Fibroblast of gingiva (primary cell): Measurements from ENCODE around the gene HPF1.
"Not testable (repeated sequence)": the region's sequence is repeated elsewhere in the genome, so short reads cannot be mapped to it uniquely, and the experiment has no call there.

ENCODE experiments used
- DNase-seq: peaks from one replicate; pipeline ENCODE4 v3.0.0-alpha.2; 2011; ENCODE audit warnings: low read depth

Gene HPF1

DNA sequence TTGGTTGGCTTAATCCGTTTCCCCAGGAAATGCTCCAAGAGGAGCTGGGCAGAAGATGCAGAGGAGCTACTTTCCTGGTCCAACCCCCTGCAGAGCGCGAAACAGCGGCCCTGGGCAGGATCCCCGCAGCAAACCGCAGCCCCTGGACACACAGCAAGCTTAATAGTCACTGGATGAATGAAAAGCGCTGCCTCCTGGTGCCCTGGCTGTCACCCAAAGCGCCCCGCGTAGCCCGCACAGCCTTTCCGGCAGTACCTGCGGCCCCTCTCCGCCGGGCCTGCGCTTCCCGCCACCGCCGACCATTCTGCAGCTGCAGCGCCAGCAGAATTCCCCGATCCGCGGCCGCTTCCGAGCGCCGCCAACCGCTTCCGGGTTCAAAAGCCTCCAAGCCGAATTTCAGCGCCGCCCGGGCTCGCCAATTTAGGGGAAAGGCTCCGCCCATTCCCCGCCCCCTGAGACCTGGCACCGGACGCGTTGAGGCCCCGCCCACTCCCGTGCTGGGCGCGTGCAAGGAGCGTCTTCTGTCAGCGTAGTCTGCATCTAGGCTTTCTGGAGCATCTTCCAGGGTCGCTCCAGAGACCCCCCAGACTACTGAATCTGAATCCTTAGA, at the start of gene HPF1:
Gene HPF1 (minus strand): TSS at position 370 of the 610 bp plus-strand sequence. CDS start 67 bp downstream, at position 303.
- peak; percentile 82 for DNase-seq

DNA sequence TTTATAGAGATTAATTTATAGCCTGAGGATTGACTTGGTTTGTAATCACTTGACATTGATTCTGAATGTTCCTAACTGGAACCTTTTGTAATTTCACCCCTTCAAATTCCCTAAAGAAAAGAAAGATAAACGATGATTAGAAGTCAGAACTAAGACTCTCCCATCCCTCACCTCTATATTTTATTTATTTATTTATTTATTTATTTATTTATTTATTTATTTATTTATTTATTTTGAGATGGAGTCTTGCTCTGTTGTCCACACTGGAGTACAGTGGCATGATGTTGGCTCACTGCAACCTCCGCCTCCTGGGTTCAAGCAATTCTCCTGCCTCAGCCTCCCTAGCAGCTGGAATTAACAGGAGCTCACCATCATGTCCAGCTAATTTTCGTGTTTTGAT, 49.0 kb upstream of the HPF1 start:
- not testable (repeated sequence) for DNase-seq

DNA sequence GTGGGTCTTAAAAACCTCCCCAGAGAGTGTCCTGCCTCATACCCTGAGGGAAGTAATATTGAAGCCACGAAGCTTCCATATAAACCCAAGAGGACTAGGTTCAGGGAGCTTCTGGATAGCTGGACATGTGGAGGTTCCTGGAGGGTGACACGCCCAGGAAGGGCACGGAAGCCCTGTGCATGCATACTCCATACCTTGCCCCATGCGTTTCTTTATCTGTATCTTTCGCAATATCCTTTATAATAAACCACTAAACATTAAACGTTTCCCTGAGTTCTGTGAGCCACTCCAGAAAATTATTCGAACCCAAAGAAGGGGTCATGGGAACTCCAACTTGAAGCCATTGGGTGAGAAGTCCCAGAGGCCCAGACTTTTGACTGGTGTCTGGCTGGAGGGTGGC, 45.7 kb upstream of the HPF1 start:
- DNase-seq = no peak

DNA sequence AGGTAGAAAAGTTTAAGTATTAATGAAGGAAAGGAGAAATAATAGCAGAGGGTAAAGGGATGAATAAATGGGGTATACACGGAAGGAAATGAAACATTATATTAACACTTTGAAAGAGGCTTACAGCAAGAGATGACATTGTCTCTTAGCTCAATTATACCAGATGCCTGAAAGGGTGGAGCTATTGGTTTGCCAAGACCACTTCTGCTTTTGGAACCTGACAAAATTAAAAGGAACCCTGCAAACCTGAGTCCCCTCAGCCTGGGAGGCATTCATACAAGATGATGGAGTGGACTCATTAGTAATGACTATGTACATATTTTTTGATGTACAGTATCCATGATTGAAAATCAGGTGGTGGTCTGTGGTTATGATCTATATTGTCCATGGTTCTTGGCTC, 45.1 kb upstream of the HPF1 start:
- no peak for DNase-seq

DNA sequence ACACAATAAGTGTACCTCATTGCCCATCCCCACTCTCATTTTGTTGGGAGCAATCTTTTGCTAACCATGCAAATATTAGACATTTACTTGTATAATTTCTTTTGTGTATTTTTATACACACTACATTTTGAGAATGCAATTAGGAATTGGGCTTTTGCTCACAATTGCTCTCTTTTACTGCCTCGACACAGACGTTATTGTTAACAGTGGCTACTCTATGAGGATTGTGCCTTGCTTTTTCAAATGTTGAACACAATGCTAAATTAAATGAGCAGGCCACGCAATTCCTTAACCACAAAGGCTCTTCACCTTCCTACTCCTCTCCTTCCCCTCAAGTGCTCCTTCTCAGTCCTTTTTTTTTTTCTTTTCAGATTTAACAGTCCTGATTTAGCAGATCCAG, 42.8 kb upstream of the HPF1 start:
- no peak for DNase-seq

DNA sequence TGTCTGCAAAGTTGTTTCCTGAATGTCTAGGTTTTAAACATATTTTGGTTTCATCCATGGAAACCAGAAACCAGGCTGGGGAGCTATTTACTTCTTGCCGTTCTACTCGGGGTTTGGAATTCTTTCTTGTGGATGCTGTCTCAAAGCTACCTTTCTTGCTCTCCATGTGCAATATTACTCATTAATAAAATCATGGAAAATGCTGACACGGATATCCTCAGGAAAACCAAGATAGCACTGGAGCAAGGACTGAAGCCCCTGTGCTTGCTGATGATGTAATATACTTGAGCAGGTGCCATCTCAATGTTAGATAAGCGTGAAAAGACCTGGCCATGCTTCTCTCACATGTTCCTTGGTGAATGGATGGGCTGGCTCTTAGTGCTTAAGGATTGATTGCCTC, 41.5 kb upstream of the HPF1 start:
- no peak for DNase-seq

DNA sequence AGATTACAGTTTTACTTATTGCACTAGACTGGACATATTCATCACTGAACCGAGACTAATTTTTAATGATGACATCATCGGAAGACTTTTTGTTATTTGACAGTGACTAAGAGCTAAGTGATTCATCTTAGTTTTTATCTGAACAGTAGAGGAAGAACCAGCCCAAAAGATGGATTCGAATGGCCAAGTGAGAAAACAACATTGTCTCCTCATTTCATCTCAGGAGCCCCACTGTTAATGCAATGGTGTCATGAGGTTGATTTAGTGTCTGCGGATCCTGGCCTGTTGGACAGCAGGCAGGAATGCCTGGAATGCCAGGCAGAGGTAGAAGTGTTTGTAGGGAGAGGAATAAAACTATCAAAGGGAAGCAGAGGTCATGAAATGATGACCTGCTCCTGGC, 37.8 kb upstream of the HPF1 start:
- DNase-seq = no peak

DNA sequence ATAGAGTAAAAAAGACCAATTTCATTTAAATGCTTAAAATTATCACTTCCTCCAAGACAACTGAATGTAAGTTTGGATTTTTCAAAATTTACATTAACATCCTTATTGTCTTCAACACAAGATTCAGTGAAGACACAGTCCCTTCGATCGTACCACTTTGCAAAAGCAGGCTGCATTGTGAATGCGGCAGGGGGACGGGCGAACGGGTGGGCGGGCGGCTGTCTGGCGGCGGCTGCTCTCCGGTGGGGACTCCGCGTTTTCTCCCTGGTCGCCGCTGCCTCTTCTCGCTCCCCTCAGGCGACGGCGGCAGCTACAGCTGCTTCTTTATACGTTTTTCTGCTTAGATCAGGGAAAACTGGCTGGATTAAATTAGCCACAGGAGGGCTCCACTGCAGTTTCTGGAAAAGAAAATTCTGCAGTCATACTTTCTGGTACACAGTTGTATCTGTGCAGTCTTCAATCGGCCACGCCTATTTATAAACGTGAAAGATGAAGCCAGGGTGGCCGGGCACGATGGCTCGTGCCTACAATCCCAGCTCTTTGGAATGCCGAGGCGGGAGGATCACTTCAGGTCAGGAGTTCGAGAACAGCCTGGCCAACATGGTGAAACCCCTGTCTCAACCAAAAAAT, 33.9 kb upstream of the HPF1 start:
- DNase-seq = peak; percentile 53

DNA sequence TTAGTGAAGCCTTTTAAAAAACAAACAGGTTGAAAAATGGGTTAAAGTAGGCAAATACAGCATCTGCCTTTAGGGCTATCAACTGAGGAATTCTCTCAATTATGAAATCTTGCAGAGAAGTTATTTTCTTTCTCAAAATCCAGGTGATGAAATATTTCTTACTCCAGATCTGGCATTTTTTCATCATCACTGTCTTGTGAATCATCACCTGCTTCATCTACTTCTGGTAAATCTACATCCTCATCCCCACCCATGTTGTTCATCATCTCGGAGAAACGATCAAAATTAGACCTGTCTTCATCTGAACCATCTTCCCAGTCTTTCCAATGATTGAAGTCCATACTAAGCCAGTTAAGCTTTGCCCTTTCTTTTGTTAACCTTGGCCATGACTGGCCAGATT, 33.3 kb upstream of the HPF1 start:
- no peak for DNase-seq

DNA sequence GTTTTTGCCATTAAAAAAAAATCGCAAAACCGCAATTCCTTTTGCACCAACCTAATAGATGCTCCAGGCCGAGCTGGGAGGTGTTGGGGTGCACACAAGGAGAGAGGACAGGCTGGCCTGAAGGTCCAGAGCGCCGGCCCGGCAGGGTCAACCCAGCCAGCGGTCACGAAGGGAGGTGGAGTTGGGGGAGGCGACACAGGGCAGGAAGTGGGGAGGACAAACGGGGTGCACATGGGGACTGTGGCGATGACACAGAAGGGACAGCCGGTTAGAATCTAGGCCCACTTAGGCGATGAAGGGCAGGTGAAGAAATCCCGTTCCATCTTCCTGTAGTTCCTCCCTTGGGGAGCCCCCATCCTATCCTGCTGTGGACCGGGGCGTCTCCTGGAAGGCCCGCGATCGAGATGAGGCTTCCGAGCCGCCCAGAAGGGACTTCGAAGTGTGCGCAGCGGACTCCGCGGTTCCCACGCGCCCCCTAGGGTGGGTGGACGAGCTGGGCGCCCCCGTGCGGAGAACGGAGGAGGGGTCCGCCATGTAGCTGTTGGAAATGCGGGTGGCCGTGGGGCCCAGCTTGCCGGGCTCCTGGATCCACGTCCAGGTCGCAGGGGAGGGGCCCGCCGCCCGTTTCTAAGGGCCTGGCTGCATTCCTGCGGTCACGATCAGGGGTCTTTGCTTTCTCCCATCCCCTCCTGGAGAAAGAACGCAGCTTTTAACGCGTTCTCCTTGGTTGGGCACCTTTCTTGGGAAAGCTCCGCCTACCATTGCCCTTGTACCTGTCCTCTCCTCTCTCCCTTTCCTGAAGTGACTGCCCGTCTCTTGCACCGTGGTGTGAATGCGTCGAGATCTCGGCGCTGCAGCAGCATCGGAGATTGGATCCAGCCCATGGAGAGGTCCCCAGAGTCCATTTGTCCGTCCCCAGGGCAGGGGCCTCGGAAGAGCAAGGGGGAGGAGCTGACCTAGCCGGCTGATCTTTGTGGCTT, 17.0 kb upstream of the HPF1 start:
- DNase-seq = no peak

DNA sequence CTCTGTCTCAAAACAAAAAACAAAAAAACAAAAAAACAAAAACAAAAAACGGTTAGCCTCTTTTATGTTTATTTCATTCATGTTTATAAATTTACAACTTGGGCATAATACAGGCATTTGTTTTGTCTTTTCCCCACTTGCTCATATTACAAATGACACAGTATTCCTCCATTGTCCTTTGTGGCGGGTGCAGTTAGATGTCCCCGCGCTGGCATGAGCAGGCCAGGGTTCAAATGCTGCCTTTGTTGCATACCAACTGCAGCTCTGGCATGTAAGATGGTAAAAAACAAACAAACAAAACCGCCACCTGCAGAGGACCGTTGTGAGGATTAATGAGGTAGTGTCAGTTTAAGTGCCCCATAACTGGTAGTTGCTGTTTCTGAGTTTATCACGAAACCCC, 16.1 kb upstream of the HPF1 start:
- no peak for DNase-seq

DNA sequence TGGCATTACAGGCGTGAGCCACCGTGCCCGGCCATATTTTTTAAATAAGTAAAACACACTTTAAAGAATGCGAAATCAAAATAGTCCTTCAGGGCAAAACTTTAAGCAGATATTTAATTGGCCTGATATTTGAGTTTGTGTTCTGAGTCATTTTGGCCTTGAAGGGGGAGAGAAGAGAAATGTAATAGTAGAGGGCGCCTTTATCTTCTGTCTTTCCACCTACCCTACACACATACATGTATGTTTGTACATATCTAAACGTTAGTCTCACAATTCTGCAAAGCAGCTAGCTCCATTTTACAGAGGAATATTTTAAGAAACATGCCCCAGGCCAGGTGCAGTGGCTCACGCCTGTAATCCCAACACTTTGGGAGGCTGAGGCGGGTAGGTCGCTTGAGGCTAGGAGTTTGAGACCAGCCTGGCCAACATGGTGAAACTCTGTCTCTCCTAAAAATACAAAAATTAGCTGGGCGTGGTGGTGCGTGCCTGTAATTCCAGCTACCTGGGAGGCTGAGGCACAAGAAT, 13.9 kb upstream of the HPF1 start:
- not testable (repeated sequence) for DNase-seq

DNA sequence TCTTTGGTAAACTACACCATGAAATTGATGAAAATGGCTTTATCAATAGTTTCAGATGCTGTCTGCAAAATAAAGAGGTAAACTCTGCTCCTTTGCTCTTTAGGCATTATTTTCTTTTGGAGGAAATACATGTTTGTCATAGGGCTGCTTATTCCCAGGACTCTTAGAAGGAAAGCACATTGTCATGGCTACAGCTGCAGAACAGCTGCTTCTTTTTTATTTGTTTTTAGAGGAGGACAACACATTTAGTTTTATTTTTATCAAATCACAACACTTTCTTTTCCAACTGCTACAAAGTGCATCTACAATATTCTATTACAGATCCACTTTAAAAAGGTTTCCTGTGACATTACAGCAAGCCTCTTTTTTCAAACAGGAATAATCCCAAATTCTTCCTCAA, 12.7 kb upstream of the HPF1 start:
- DNase-seq = no peak

DNA sequence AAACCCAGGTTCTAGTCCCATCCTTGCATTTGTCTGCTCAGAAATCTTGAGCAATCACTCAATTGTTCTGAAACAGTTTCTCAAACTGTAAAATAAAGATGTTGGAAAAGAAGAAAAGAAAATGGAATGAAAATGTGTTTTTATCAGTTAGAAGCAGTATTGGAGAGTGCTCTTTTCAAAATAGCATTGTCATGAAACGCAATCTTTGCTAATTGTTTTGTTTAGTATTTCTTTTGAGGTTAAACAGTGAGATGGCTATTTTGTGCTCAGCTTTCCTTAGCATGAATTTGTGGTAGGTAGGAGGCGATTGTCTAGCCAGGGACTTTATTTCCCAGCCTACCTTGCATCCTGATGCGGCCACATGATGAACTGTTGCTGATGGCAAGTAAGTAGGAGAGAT, 10.6 kb upstream of the HPF1 start:
- no peak for DNase-seq

DNA sequence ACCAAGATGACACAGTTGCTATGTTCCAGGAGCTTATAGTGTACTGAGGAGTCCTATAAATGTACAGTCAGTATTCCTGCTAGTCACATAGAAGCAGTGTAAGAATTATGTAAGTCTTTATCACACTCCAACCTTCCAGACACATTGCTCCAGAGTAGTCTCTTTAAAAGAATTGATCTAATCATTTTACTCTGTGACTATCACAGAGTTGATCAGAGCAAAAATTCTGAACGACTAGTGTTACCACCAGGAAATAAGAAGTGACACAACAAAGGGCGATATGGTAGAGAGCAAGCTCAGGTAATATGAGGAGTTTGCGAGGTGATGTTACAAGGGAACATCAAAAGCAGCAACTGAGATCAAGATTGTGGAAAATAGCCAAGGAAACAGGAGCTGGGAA, 9.0 kb upstream of the HPF1 start:
- DNase-seq = no peak

DNA sequence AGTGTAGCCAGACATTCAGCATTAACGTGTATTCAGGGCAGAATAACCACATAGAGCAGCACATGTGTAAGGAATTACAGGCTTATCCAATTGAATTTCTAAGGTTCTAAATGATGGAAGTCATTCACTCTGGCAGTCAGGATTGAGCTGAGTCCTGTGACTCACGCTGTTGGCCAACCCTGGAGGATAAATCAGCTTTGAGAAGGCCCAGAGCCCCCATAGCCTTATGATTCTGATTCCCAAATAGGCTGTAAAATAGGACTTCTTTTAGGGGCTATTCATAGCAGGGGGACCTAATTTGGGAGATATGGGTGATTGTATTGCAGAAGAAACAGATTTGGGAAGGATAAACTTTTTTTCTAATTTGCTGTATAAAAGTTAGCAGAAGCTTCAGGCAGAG, 8.1 kb upstream of the HPF1 start:
- peak; percentile 13 for DNase-seq

DNA sequence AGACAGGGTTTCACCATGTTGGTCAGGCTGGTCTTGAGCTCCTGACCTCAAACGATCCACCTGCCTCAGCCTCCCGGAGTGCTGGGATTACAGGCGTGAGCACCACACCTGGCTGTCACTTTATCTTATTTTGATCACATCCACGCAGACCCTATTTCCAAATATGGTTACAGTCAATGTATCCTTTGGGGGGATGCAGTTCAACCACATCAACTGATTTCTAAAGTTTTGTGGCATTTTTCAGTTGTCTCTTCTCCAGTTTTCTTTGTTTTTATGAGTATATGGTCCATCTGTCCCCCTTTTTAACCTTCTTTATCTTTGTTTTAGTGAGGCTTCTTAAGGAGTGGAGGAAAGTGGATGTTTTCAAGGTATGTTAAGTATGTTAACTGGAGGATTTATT, 4.1 kb upstream of the HPF1 start:
- no peak for DNase-seq

DNA sequence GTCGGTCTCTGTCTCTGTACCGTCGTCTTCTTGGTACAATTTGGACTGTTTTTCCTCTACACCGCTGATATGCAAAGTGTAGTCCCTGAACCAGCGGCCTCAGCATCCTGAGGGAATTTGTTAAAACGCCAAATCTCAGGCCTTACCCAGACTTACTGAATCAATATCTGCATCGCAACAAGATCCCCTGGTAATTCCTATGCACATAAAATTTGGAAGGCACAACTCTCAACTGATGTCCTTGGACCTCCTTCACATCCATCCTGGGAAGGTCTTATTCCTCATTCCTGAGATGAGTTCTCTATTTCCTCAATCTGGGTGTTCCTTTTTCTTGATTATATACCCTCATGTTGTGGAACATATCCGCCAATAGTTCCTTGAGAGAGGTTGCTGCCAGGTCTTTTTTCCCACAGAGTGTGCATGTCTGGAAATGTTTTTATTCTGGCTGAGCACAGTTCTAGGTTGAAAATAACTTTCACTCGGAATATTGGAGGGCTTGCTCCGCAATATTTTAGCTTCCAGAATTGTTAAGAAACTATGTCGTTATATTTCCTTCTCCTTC, 738 bp upstream of the HPF1 start:
- no peak for DNase-seq

DNA sequence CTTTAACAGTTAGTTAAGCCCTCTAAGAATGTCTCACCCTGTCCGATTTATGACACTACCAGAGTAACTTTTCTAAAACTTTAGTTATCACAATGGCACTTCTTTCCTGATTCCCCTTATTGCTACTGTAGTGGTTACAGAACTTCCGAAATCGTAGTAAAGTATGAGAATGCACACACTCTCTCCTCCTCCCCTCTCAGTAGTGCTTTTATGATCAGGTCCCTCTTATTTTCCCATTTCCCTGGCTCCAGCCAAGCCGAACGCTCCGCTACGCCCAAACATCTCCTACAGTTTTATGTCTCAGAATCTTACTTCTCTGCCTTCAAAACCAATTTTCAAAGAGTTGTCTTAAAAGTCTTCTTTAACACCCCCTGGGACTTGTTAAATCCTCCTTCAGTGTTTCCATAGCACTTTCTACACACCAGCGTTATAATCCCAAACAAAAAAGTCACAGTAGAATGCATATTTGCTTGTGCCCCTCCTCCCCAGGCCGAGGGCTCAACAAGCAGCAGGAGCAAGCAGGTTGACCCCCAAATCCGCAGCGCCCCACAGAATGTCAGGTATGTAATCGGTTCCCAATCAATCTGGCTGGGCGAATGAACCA, 671 bp downstream of the HPF1 start:
- no peak for DNase-seq

DNA sequence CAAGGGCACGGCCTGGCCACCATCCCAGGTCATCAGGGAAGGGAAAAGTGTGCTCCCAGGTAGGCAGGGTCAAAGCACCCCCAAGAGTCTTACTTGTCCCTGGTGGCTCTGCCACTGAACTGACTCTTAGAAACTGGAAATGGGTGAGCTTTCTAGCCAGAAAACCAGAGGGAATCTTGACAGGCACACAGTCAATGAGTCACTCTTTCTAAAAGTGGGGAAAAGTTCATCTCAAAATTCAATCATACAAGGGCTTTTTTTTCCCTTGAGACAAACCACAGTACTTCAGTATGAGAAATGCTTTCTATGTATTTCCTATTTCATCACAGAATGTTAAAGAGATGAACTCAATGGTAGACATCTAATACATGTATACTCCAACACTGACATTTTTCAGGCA, 12.5 kb downstream of the HPF1 start:
- DNase-seq = peak; percentile 65

DNA sequence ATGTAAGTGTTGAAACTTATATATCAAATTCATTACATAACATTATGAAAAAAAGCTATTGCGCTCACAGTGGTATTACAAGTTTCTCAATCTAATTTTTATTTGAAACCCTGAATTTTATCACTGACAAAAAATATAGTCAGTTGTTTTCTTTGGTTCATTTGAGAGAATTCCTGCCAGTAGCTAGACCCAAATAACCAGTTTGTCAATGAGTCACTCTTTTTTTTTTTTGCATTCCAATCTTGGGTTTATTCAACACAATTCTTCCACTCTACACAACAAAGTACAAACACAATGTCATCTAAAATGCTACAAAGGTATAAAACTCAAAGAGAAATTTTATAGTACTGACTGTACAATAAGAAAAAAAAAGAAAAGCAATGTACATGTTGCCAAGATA, 13.1 kb downstream of the HPF1 start:
- no peak for DNase-seq

DNA sequence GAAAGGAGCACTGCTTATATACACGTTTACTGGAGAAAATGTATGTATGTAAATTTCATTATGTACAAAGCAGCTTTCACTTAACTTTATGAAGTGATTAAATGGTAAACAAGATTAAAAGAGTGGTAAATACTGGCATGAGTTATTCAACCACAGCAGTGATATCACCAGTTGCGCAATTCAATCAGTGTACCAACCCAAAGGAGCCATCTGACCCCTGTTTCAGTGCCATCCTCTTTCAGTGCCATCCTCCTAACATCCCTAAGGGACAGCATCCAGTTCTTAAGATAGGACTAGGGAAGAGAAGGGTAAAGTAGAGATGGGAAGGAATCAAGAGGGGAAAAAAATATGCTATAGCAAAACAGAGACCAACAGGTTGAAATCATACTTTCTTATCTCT, 16.2 kb downstream of the HPF1 start:
- DNase-seq = peak; percentile 21
